SH-SY5Y (cell line): ENCODE results near the gene CHDH.

Experiments
- GATA2 ChIP-seq: IDR thresholded peaks from 2 replicates; pipeline ENCODE4 v1.6.1; 2011; ENCODE audit warnings: mild to moderate bottlenecking, low read depth, low read length
- GATA3 ChIP-seq: IDR thresholded peaks from 2 replicates; pipeline ENCODE4 v1.6.1; 2011; ENCODE audit warnings: low read depth, mild to moderate bottlenecking, low read length, moderate library complexity

- TF ChIP-seq GATA2 = no peak
- no peak for TF ChIP-seq GATA3
These were observed 31.2 kb downstream of the CHDH start for GRCh38 chr3:53815067-53815466.
